ENCODE measurements around the gene CHCHD6. TPM values are rescaled to one million over a fixed set of nuclear protein-coding genes. Genes with fewer than 3 reads are reported as not detected.

CHCHD6 gene
- total and polyA plus RNA-seq, 2 donors (not counting 3 experiments of a cell fraction or from before 2014, with no cell fraction given), result 8.4 to 10.1 TPM

GRCh38 chr3:126781889-126782491, 78.0 kb downstream of the CHCHD6 start:
- no peaks in the 10 kb centered on the region for H3K79me2 ChIP-seq (ENCODE audit: control insufficient read depth, insufficient read depth, low read length)
- no peaks in the 10 kb centered on the region for H3K36me3 ChIP-seq (ENCODE audit: control insufficient read depth in 2 of 2, extremely low read depth in 1 of 2, insufficient read depth in 2 of 2, low read length in 2 of 2)
- H3K9ac ChIP-seq (replicated peaks; ENCODE audit: extremely low read depth, insufficient read depth, low read length), result no peak overlapping the region
- H3K27ac ChIP-seq (ENCODE audit: insufficient read depth, low read depth, low read length), result no peak overlapping the region
- no peak overlapping the region for H2AFZ ChIP-seq (ENCODE audit: low read depth, low read length)
- H3K9me3 ChIP-seq (replicated peaks; ENCODE audit: control insufficient read depth, insufficient read depth, low read length), result no peaks in the 10 kb centered on the region
- H3K27me3 ChIP-seq (ENCODE audit: control insufficient read depth in 2 of 2, insufficient read depth in 2 of 2, low read length in 2 of 2), result no peaks in the 10 kb centered on the region
- ChIA-PET CTCF (no interaction called here), POLR2A (no interaction called here)
- DNase-seq (ENCODE audit: low read depth, low spot score) (no peak), FAIRE-seq (no peak)
- no peak for TF ChIP-seq EZH2 (IDR thresholded peaks at IDR 0.05; ENCODE audit: borderline replicate concordance, low read depth, low read length, severe bottlenecking)
- no peak for TF ChIP-seq MYC (IDR thresholded peaks at IDR 0.05; ENCODE audit: low read depth, low read length)
- TF ChIP-seq JUN (IDR thresholded peaks at IDR 0.05; ENCODE audit: borderline replicate concordance, insufficient read depth, insufficient read length, low read depth), result no peak
- TF ChIP-seq GATA2 (IDR thresholded peaks at IDR 0.05; ENCODE audit: insufficient read depth, insufficient read length, low read depth, low read length), result no peak
- TF ChIP-seq, protein P1, sequence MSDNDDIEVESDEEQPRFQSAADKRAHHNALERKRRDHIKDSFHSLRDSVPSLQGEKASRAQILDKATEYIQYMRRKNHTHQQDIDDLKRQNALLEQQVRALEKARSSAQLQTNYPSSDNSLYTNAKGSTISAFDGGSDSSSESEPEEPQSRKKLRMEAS (IDR thresholded peaks at IDR 0.05; ENCODE audit: insufficient read depth, insufficient read length), result no peak
- TF ChIP-seq FOS (IDR thresholded peaks at IDR 0.05; ENCODE audit: borderline replicate concordance, insufficient read depth, low read length), result no peak
- no peak for TF ChIP-seq POLR2AphosphoS5 (IDR thresholded peaks at IDR 0.05; ENCODE audit: insufficient read depth, low read depth, low read length)
- no peak for TF ChIP-seq POLR2A (IDR thresholded peaks at IDR 0.05; ENCODE audit: low read depth, low read length)
- TF ChIP-seq, protein P2, sequence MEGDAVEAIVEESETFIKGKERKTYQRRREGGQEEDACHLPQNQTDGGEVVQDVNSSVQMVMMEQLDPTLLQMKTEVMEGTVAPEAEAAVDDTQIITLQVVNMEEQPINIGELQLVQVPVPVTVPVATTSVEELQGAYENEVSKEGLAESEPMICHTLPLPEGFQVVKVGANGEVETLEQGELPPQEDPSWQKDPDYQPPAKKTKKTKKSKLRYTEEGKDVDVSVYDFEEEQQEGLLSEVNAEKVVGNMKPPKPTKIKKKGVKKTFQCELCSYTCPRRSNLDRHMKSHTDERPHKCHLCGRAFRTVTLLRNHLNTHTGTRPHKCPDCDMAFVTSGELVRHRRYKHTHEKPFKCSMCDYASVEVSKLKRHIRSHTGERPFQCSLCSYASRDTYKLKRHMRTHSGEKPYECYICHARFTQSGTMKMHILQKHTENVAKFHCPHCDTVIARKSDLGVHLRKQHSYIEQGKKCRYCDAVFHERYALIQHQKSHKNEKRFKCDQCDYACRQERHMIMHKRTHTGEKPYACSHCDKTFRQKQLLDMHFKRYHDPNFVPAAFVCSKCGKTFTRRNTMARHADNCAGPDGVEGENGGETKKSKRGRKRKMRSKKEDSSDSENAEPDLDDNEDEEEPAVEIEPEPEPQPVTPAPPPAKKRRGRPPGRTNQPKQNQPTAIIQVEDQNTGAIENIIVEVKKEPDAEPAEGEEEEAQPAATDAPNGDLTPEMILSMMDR (IDR thresholded peaks at IDR 0.05; ENCODE audit: extremely low read depth in 1 of 2, insufficient read depth in 1 of 2, low read depth in 1 of 2, low read length in 2 of 2), result no peak
- H3K4me3 ChIP-seq (replicated peaks in 1 of 3; ENCODE audit: insufficient read depth in 1 of 3, low read depth in 1 of 3, low read length in 3 of 3), result no peak overlapping the region
- BruUV-seq (replicated peaks), result no TSS peak
- dilution Hi-C loops (cut with MboI; ENCODE audit: extremely low pct_ligation_motif_present, low sequenced_read_pairs), result no loop called here
- H3K9me1 ChIP-seq (replicated peaks; ENCODE audit: control insufficient read depth, extremely low read depth, insufficient read depth, low read length), result no peaks in the 10 kb centered on the region
- H3K4me1 ChIP-seq (ENCODE audit: control insufficient read depth, extremely low read depth, insufficient read depth, low read length), result no peaks in the 10 kb centered on the region
- H3K4me2 ChIP-seq (ENCODE audit: insufficient read depth, low read length), result no peak overlapping the region
- intact Hi-C loops (cut with micrococcal nuclease), result no loop called here
- no peaks in the 10 kb centered on the region for H4K20me1 ChIP-seq (replicated peaks; ENCODE audit: control insufficient read depth, extremely low read depth, insufficient read depth, low read length)

All from endothelial cell of umbilical vein (primary cell).